HepG2 (cell line): Measurements from ENCODE around the gene GPSM1. TPM values are rescaled to one million over a fixed set of nuclear protein-coding genes. Genes with fewer than 3 reads are reported as not detected.
A peak's percentile ranks its signal among the peaks of the same experiment; 100 is the strongest.

ENCODE experiments used
- ATAC-seq: fragments of 200-7000 bp; cut with Tn5 transposase; 3 replicates; pipeline ENCODE4 v1.9.1; 2020; ENCODE audit warnings: mild to moderate bottlenecking, moderate library complexity
- BruUV-seq: library from RNA; stranded (reverse); fragments of 400-500 nt; replicated peaks from 2 replicates; lab custom pipeline; 2021; lab: Mats Ljungman, UMichigan
- CTCF ChIA-PET: fragments of 300-600 bp; formaldehyde crosslinking; extraction: SDS; loops from one replicate; lab custom pipeline; 2021; ENCODE audit warnings: low total read pairs, inconsistent platforms, low intra/inter-chr PET ratio; lab: Yijun Ruan, JAX
- POLR2A ChIA-PET: fragments of 350-600 bp; sonication (Branson Sonifier 250); formaldehyde crosslinking; loops from one replicate; lab custom pipeline; 2020; ENCODE audit warnings: antibody characterized with exemption, inconsistent platforms; lab: Yijun Ruan, JAX
- DNase-seq: peaks from one replicate; pipeline ENCODE4 v3.0.0-alpha.2; 2015; ENCODE audit warnings: low spot score
- FAIRE-seq: peaks from 3 replicates; lab custom pipeline; 2011; peaks lifted over from hg19 to GRCh38; lab: Jason Lieb, UNC
- H2AFZ ChIP-seq: one replicate; pipeline ENCODE4 v1.6.1; 2011; ENCODE audit warnings: low read length, inconsistent platforms
- H3K27ac ChIP-seq: fragments of 300-600 bp; 3 replicates; pipeline ENCODE4 v1.8.0; 2011; ENCODE audit warnings: mixed run types, mild to moderate bottlenecking, mixed read lengths, low read length, inconsistent platforms; ENCODE audit not compliant: insufficient read depth; ENCODE audit errors: extremely low read length
- H3K27me3 ChIP-seq, 2 experiments: fragments of 200-600 bp in 1 of 2; 2 replicates in 1 of 2; 3 replicates in 1 of 2; pipeline versions ENCODE4 v1.6.0 to v1.8.0; 2011; ENCODE audit warnings: low read length in 2 of 2, mild to moderate bottlenecking in 2 of 2, moderate library complexity in 2 of 2, inconsistent platforms in 1 of 2; ENCODE audit not compliant: insufficient read depth in 2 of 2, control insufficient read depth in 1 of 2
- H3K36me3 ChIP-seq, 2 experiments: fragments of 200-600 bp in 1 of 2; replicated peaks in 1 of 2; 2 replicates in 1 of 2; 3 replicates in 1 of 2; pipeline versions ENCODE4 v1.5.1 to v1.8.0; 2011; ENCODE audit warnings: low read length in 2 of 2, inconsistent platforms in 1 of 2; ENCODE audit not compliant: insufficient read depth in 2 of 2, control insufficient read depth in 1 of 2
- H3K4me1 ChIP-seq: 2 replicates; pipeline ENCODE4 v1.5.1; 2012; ENCODE audit warnings: low read length, inconsistent platforms; ENCODE audit not compliant: insufficient read depth
- H3K4me2 ChIP-seq: 2 replicates; pipeline ENCODE4 v1.6.0; 2011; ENCODE audit warnings: low read depth, low read length, inconsistent platforms
- H3K4me3 ChIP-seq, 3 experiments: fragments of 200-600 bp in 1 of 3; sonication (generic), shearing (Covaris generic) in 1 of 3; replicated peaks in 1 of 3; 2 replicates each; pipeline ENCODE4 v1.5.1; 2011 to 2016; ENCODE audit warnings: low read length in 3 of 3, inconsistent platforms in 2 of 3, low read depth in 2 of 3, mild to moderate bottlenecking in 2 of 3, control low read depth in 1 of 3, mixed read lengths in 1 of 3; ENCODE audit not compliant: insufficient read depth in 1 of 3
- H3K79me2 ChIP-seq: one replicate; pipeline ENCODE4 v1.6.1; 2011; ENCODE audit warnings: low read length, inconsistent platforms; ENCODE audit not compliant: insufficient read depth
- H3K9ac ChIP-seq: 2 replicates; pipeline ENCODE4 v1.6.0; 2011; ENCODE audit warnings: mild to moderate bottlenecking, low read depth, low read length, inconsistent platforms; ENCODE audit not compliant: insufficient read depth
- H3K9me3 ChIP-seq: 2 replicates; pipeline ENCODE4 v1.5.1; 2012; ENCODE audit warnings: mild to moderate bottlenecking, low read length
- H4K20me1 ChIP-seq: 2 replicates; pipeline ENCODE4 v1.6.0; 2011; ENCODE audit warnings: inconsistent platforms, mild to moderate bottlenecking, low read length, moderate library complexity; ENCODE audit not compliant: insufficient read depth
- NCOA5 ChIP-seq: sonication (generic); formaldehyde crosslinking; IDR thresholded peaks from 2 replicates; pipeline ENCODE4 v1.4.0; 2020; ENCODE audit warnings: missing genetic modification reagents
- SKI ChIP-seq: fragments of 450-650 bp; IDR thresholded peaks from one replicate; pipeline ENCODE4 v1.6.1; 2018; ENCODE audit warnings: mild to moderate bottlenecking; ENCODE audit not compliant: partially characterized antibody
- ZNF569 ChIP-seq: sonication (generic); formaldehyde crosslinking; IDR thresholded peaks from 2 replicates; pipeline ENCODE4 v1.5.0; 2020; ENCODE audit warnings: mild to moderate bottlenecking, missing genetic modification reagents, moderate library complexity, borderline replicate concordance
- ZNF687 ChIP-seq: sonication (generic); formaldehyde crosslinking; IDR thresholded peaks from 2 replicates; pipeline ENCODE4 v1.5.1; 2020; ENCODE audit warnings: mild to moderate bottlenecking, missing genetic modification reagents, moderate library complexity
- WGBS: methylation state at CpG from one replicate; pipeline ENCODE4 v1.1.6; 2017; ENCODE audit warnings: low lambda C conversion rate; 5-methylcytosine and 5-hydroxymethylcytosine counted together
- in situ Hi-C: cut with HindIII; loops from 2 replicates; pipeline ENCODE4 v1.10.0; 2017; ENCODE audit warnings: low pct_unique_long_range_greater_than_20kb; ENCODE audit not compliant: extremely low pct_ligation_motif_present
- intact Hi-C: fragments of 100-400 bp; cut with micrococcal nuclease; formaldehyde crosslinking; loops from one replicate; pipeline ENCODE4 v1.10.0; 2022; ENCODE audit not compliant: unreplicated experiment
- polyA plus RNA-seq, 8 experiments: library from polyadenylated mRNA; depleted of rRNA in 3 of 8; stranded (reverse) in 7 of 8; unstranded in 1 of 8; fragments of >200 nt; fragmentation: Illumina TruSeq in 4 of 8; extraction: Trizol in 4 of 8; gene quantifications; 2 replicates each; pipeline versions ENCODE4 v1.2.1 to v1.2.3, GENCODE V29; 2011 to 2016; ENCODE audit warnings: low read depth in 4 of 8, missing spikeins in 1 of 8, mixed read lengths in 1 of 8; ENCODE audit not compliant: insufficient read depth in 1 of 8
- total RNA-seq, 5 experiments: library from RNA; depleted of rRNA; stranded (reverse); fragments of >200 nt; fragmentation: Illumina TruSeq; extraction: Trizol; gene quantifications; 2 replicates each; pipeline ENCODE4 v1.2.3, GENCODE V29; 2016; ENCODE audit warnings: low read depth in 1 of 5
- TF ChIP-seq, protein P1 (sequence below): sonication (generic); formaldehyde crosslinking; IDR thresholded peaks from 2 replicates; pipeline ENCODE4 v1.5.0; 2020; ENCODE audit warnings: missing genetic modification reagents
- TF ChIP-seq, protein P2 (sequence below): sonication (generic); formaldehyde crosslinking; IDR thresholded peaks from 2 replicates; pipeline ENCODE4 v1.4.0; 2020; ENCODE audit warnings: mild to moderate bottlenecking, low read depth, missing genetic modification reagents
- TF ChIP-seq, protein P3 (sequence below): sonication (generic); formaldehyde crosslinking; IDR thresholded peaks from 2 replicates; pipeline ENCODE4 v1.4.0; 2020; ENCODE audit warnings: mild to moderate bottlenecking, missing genetic modification reagents, borderline replicate concordance

Gene GPSM1
- total and polyA plus RNA-seq, 2 of the 13 experiments (the other 11 are each of a cell fraction or from before 2014, with no cell fraction given): 1.0 to 2.4 TPM

- H3K4me2 ChIP-seq: peak overlapping the region; percentile 50
- no peaks in the 10 kb centered on the region for H3K36me3 ChIP-seq
- ATAC-seq (no peak), FAIRE-seq (no peak), DNase-seq (no peak)
- no peaks in the 10 kb centered on the region for H3K9me3 ChIP-seq
- no peak overlapping the region for H3K27ac ChIP-seq
- 78% methylated on average over 39 of the region's 54 CpGs for WGBS
- in situ Hi-C loops (no loop called here), intact Hi-C loops (loop anchor here (2.0 kb wide), 1 partner anchor 19 kb away; no protein-coding TSS in a partner anchor)
- POLR2A ChIA-PET: interaction anchor here (0.7 to 2.8 kb wide), 10 partner anchors 9 to 280 kb away, joined by 3 to 73 read pairs (median 6); partner anchors contain the start of genes CARD9, ENTR1 and PMPCA
- no TSS peak for BruUV-seq
- no peak overlapping the region for H2AFZ ChIP-seq
- peak overlapping the region; percentile 34 for H3K9ac ChIP-seq
- H3K4me3 ChIP-seq: peak overlapping the region in 1 of 3 experiments; percentile 89; a peak in 2 of 6 replicates
- H3K4me1 ChIP-seq: peaks cover 25% of the 10 kb centered on the region
- H4K20me1 ChIP-seq: no peaks in the 10 kb centered on the region
- CTCF ChIA-PET: interaction anchor here (0.8 to 2.1 kb wide), 4 partner anchors 9 to 52 kb away, joined by 4 to 13 read pairs (median 7); partner anchors contain the start of gene CARD9
- H3K27me3 ChIP-seq: no peaks in the 10 kb centered on the region
- no peaks in the 10 kb centered on the region for H3K79me2 ChIP-seq
- TF ChIP-seq ZNF569 (CRISPR knock-in tag) (no peak), ZNF687 (CRISPR knock-in tag) (peak; percentile 19; the same call in 1 of the 2 replicates), SKI (no peak), NCOA5 (CRISPR knock-in tag) (no peak)
- TF ChIP-seq, protein P1, sequence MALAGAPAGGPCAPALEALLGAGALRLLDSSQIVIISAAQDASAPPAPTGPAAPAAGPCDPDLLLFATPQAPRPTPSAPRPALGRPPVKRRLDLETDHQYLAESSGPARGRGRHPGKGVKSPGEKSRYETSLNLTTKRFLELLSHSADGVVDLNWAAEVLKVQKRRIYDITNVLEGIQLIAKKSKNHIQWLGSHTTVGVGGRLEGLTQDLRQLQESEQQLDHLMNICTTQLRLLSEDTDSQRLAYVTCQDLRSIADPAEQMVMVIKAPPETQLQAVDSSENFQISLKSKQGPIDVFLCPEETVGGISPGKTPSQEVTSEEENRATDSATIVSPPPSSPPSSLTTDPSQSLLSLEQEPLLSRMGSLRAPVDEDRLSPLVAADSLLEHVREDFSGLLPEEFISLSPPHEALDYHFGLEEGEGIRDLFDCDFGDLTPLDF (CRISPR knock-in tag): no peak; the same call in 1 of the 2 replicates
- TF ChIP-seq, protein P2, sequence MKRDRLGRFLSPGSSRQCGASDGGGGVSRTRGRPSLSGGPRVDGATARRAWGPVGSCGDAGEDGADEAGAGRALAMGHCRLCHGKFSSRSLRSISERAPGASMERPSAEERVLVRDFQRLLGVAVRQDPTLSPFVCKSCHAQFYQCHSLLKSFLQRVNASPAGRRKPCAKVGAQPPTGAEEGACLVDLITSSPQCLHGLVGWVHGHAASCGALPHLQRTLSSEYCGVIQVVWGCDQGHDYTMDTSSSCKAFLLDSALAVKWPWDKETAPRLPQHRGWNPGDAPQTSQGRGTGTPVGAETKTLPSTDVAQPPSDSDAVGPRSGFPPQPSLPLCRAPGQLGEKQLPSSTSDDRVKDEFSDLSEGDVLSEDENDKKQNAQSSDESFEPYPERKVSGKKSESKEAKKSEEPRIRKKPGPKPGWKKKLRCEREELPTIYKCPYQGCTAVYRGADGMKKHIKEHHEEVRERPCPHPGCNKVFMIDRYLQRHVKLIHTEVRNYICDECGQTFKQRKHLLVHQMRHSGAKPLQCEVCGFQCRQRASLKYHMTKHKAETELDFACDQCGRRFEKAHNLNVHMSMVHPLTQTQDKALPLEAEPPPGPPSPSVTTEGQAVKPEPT: 0 out of 2 replicates have a peak, but pooled peaks have one; percentile 7
- TF ChIP-seq, protein P3, sequence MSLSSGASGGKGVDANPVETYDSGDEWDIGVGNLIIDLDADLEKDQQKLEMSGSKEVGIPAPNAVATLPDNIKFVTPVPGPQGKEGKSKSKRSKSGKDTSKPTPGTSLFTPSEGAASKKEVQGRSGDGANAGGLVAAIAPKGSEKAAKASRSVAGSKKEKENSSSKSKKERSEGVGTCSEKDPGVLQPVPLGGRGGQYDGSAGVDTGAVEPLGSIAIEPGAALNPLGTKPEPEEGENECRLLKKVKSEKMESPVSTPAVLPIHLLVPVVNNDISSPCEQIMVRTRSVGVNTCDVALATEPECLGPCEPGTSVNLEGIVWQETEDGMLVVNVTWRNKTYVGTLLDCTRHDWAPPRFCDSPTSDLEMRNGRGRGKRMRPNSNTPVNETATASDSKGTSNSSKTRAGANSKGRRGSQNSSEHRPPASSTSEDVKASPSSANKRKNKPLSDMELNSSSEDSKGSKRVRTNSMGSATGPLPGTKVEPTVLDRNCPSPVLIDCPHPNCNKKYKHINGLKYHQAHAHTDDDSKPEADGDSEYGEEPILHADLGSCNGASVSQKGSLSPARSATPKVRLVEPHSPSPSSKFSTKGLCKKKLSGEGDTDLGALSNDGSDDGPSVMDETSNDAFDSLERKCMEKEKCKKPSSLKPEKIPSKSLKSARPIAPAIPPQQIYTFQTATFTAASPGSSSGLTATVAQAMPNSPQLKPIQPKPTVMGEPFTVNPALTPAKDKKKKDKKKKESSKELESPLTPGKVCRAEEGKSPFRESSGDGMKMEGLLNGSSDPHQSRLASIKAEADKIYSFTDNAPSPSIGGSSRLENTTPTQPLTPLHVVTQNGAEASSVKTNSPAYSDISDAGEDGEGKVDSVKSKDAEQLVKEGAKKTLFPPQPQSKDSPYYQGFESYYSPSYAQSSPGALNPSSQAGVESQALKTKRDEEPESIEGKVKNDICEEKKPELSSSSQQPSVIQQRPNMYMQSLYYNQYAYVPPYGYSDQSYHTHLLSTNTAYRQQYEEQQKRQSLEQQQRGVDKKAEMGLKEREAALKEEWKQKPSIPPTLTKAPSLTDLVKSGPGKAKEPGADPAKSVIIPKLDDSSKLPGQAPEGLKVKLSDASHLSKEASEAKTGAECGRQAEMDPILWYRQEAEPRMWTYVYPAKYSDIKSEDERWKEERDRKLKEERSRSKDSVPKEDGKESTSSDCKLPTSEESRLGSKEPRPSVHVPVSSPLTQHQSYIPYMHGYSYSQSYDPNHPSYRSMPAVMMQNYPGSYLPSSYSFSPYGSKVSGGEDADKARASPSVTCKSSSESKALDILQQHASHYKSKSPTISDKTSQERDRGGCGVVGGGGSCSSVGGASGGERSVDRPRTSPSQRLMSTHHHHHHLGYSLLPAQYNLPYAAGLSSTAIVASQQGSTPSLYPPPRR (CRISPR knock-in tag): peak; percentile 20; the same call in 1 of the 2 replicates
These were observed 36.8 kb downstream of the GPSM1 start for GRCh38 chr9:136363949-136364748.
